Kidney glomerular epithelial cell (primary cell): ENCODE data around the gene ZNF385A.

Experiments used
- DNase-seq: peaks from one replicate; lab custom pipeline; 2025; lab: John Stamatoyannopoulos, UW

The ZNF385A gene

DNA sequence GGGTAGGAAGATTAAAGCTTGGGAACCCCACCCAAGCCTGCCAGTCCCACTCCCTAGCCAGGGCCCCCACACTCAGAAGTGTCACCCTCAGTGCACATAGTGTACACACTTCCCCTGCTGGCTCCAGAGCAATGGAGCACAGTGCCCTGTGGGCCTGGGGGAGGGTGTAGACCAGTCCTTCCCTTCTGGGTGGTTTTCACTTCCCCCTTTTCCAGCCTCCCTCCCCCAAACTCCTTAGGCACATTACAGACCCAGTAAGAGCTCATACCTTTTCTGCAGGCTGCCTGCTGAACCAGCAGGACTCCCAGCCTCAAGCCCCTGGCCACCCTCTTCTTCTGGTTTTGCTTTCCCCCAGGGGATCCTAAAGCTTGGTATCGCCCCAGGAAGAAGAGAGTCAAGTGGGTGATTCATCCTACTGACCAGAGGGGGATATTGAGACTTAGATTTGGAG is at the start of gene ZNF385A:
ZNF385A (minus strand) TSS at position 143 of the 451 bp plus-strand sequence. CDS start 219 bp downstream, outside the sequence.
- DNase-seq: no peak

DNA sequence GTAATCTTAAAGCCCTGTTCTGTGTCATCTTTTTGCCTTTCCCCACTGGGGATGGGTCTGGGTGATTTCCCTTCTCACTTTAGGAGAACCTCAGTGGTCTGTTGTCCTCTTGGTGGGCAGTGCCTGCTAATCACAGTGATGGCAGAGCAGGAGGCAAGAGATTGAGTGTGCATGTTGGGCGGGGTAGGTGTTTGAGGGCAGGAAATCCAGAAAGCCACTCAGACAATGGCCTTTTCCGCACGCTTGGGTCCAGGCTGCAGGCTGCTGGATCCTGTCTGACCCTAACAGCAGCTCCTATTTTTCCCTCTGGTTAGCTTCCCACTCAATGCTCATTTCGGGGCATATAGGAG is 48.3 kb upstream of the ZNF385A start:
- DNase-seq: no peak

DNA sequence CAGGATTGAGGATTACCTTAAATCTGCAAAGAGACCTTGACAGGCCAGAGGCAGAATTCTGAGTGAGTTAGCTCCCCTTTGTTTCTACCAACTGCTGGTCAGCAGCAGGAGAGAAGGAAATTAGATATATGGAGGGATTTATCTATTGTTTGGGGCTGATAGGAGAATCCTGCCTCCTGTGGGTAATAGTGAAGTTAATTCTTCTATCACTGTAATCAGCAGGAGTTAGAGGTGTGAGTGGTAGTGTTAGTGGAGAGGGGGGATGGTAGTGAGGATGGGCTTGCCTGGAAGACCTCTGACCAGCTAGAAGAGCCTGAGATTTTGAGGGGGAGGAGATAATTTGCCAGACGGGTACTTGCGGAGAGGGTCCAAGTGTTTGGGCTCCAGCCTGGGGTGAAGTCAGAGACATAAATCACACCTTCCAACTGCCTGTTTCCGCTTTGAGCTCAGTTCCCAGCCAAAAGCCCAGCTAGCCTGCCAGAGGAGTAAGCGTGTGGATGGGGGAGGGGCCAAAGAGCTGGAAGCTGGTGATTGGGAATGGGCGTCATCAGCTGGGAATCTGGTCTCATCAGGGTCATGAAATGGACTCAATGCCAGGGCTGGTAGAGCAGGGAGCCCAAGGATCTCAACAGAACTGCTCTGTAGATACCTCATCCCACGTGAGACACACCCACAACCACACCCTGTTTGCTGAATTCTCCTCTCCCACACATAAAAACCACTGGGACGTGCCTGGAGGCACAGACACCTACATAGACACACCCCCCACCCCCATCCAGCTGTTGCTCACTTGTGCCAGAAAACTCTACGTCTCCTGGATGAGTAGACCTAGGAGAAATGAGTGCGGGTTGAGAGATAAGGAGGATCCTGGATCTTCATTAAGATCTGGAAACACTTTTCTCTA is 47.6 kb upstream of the ZNF385A start:
- DNase-seq: no peak

- DNase-seq: no peak
Measured at GRCh38 chr12:54430471-54431069, 46.0 kb upstream of the ZNF385A start.

DNA sequence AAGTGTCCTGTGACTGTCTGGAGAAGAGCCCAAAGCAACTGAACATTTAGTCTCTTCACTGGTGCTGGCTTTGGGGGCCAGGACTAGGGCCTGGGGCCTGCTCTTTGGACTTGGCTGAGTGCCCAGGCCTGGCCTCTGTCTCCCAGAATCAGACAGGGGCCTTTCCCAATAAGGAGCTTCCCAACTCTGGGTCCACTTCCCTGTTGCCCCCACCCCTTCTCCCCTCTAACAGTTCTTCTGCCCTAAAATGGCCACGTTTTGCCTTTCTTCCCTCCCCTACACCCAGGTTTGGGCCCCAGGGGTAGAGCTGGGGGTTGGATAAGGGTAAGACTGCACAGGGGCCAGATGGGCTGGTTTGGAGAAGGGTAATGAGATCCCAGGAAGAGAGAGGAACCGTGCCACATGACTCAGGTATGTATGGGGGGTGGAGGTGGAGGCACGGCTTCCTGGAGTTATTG is 44.5 kb upstream of the ZNF385A start:
- no peak for DNase-seq

GRCh38 chr12:54428050-54429013 is 43.8 kb upstream of the ZNF385A start:
- DNase-seq: no peak

DNA sequence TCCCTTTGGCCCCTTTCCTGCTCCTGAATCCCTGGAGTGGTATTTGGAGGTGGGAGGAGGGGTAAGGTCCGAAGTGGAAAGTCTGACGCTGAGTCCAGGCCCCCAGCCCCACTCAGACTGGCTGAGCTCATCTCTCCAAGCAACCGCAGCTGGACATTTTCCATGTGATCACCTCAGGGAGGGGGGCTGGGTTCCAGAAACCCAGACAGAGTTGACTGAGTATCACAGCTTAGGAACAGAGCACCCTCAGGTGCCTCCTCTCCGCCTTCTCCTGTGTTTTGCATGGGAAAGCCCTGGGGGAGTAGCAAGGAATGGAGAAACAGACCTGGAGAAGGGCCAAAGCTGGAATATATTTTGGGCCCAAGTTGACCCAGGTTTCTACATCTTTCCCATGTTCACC is 42.6 kb upstream of the ZNF385A start:
- DNase-seq: no peak

GRCh38 chr12:54426690-54427089 is 42.2 kb upstream of the ZNF385A start:
- DNase-seq: no peak

DNA sequence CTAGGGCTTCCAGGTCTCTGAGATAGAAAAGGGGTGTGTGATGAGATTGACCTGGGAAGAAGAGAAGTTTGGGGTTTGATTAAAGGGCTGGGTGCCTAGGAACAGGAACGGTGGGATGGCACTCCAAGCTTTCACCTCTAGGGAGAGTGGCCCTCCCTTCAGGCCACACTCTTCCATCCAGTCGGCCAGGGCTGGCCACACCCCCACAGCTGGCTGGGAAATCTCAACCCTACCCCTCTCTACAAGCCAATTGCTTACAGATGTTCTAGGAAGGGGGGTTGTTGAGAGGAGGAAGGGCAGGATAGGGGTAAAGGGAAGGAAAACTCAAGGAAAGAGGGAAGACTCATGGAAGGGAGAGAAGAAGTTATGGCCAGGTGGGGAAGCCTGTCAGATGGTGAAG is 41.2 kb upstream of the ZNF385A start:
- no peak for DNase-seq

GRCh38 chr12:54424224-54424623 is 39.7 kb upstream of the ZNF385A start:
- DNase-seq: no peak

DNA sequence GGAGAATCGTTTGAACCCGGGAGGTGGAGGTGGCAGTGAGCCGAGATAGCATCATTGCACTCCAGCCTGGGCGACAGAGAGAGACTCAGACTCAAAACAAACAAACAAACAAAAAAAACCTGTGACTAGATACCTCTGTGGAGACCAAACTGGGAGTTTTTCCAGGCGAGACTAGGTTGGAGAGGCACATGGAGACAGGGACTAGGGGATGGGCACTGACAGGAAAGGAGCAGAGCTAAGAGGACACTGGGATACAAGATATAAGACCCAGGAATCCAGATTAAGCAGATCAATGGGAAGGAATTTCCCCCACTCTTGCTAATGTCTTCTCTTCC is 39.2 kb upstream of the ZNF385A start:
- DNase-seq: no peak

DNA sequence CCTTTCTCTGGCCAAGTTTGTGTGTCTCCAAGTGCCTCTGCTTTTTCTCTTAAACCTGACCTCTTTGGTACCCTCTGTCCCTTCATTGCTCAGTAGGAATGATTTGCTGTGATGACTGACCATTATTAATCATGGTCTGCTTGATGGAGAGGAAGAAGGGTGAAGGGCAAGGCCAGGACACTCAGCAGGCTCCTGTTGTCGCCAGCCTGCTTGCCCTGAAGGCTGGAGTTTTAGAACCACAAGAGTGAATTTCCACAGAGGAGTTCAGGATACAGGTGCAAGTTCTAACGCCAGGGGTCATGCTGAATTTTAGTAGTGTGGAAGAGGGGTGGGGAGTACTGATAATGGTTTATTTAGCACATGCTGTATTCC is 37.3 kb upstream of the ZNF385A start:
- DNase-seq: no peak

DNA sequence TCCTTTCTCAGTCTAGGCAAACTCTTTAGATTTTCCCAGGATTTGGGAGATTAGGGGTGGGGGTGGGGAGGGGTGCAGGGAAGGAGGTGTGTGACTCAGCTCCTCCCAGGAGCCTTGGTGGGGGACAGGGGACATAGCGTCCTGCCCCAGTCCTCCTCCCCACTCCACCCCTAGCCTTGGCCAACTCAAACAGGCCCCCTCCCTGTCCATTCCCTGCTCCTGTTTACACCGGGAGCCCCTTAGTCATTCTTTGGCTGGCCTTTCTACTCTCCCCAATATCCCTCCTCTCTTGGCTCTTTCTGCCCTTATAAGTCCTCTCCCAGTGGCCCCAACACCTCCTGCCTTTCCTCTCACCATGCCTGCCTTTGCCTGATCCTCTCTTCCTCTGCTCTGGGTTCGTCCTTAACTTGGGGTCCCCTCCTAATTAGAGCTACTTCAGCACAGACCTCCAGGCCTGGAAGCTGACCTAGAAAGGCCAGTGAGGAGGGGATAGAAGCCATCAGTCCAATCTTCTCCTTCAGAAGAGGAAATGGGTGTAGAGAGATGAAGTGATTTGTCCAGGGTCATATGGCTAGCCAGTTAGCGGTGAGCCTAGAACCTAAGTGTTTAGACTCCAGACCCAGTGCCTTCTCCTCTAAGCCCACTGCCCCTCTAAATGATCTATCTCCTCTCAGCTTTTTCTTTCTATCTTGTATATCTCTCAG is 36.8 kb upstream of the ZNF385A start:
- no peak for DNase-seq

- DNase-seq: no peak
Measured at GRCh38 chr12:54420766-54421144, 36.2 kb upstream of the ZNF385A start.

DNA sequence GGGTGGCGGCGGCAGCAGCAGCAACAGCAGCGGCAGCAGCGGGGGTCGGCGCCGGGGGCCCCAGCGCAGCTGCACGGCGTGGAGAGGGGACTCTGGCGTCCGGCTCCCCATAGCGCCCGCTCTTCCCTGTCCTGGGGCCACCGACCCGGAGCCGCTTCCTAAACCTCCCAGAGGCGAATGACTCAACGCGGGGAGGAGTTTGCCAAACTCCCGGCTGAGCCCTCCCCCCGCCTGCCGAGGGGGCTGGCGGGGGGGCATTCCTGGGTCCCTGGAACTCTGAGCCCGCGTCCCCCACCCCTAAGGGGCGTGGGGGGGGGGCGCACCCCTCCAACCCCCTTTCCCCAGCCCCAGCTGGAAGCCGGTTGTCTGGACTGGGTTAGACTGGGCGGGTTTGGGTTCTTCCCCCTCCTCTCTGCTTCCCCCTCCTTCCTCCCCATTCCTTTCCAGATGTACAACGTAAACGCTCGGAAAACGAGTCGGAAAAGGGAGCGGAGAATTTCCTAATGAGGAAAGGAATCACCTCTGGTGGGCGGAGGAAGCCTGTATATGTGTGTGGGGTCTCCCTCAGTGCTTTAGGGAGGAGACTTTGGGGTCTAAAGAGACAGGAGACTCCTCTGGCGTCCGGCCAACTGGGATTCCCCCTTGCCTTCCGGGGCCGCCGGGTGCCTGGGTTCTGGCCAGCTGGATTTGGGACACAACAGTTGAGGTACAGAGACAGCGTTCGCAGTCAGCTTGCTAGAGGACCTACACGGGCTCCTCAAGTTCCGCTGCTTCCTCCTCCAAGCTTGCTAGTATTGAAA is 34.8 kb upstream of the ZNF385A start, which contains the start of gene ITGA5:
ITGA5 (minus strand) TSS at position 179 of the 800 bp plus-strand sequence; CDS start at position 111, 68 bp downstream.
- peak; percentile 32 for DNase-seq

DNA sequence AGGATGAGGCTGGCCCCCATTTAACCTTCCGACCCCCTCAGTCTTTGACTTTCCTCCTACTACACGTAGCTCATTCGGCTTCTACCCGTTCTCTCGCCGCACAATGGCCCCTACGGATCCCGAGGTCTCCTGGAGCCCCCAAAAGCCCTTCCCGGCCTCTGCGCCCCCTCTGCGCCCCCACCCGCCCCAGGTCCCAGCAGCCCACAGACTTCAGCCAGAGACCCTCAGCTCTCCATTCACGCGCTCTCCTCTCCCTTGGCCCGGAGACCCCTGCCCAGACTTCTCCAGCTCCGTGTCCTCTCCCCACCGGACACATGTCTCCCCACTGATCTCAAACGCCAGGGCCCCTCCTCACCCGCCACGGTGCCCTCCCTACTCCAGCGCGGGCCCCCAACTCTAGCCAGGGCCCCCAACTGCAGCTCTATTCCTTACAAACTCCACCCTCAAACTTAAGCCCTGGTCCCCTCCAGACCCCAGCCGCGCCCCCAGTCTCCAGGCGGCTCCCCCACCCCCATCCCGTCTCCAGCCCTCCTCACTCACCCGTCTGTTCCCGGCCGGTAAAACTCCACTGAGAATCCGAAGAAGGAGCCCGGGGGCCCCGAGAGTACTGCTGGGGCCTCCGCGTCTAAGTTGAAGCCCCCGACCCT is 34.0 kb upstream of the ZNF385A start:
- no peak for DNase-seq

GRCh38 chr12:54417712-54418440 is 33.3 kb upstream of the ZNF385A start:
- no peak for DNase-seq

- no peak for DNase-seq
Measured at GRCh38 chr12:54416687-54417603, 32.4 kb upstream of the ZNF385A start.
